HG03060 (cell line): ENCODE data around the gene KANSL1.
"Not testable (repeated sequence)": the region's sequence is repeated elsewhere in the genome, so short reads cannot be mapped to it uniquely, and the experiment has no call there.

Experiments used
- ATAC-seq: cut with Tn5 transposase; IDR thresholded peaks from one replicate; pipeline ENCODE4 v1.9.1; 2021; ENCODE audit warnings: low read depth, moderate number of reproducible peaks; ENCODE audit not compliant: unreplicated experiment

Gene KANSL1

GRCh38 chr17:46006082-46006481 is 187.1 kb downstream of the KANSL1 start:
- ATAC-seq: not testable (repeated sequence)

GRCh38 chr17:46003907-46004748 is 189.1 kb downstream of the KANSL1 start:
- ATAC-seq: no peak

GRCh38 chr17:46002973-46003316 is 190.3 kb downstream of the KANSL1 start:
- no peak for ATAC-seq

- no peak for ATAC-seq
Observed at GRCh38 chr17:46002311-46002972, 190.8 kb downstream of the KANSL1 start.

- ATAC-seq: no peak
Observed at GRCh38 chr17:46001390-46002310, 191.6 kb downstream of the KANSL1 start.

GRCh38 chr17:46000757-46001156 is 192.5 kb downstream of the KANSL1 start:
- no peak for ATAC-seq

- no peak for ATAC-seq
Observed at GRCh38 chr17:46000292-46000691, 192.9 kb downstream of the KANSL1 start.

- no peak for ATAC-seq
Observed at GRCh38 chr17:45999900-46000290, 193.3 kb downstream of the KANSL1 start.

- ATAC-seq: no peak
Observed at GRCh38 chr17:45998987-45999899, 194.0 kb downstream of the KANSL1 start, which contains the start of gene STH. TSS of gene STH (plus strand) at chr17:45999250. CDS start at chr17:45999280, 30 bp downstream.

- ATAC-seq: no peak
Observed at GRCh38 chr17:45997624-45998023, 195.6 kb downstream of the KANSL1 start.

- no peak for ATAC-seq
Observed at GRCh38 chr17:45997166-45997565, 196.1 kb downstream of the KANSL1 start.

GRCh38 chr17:45996282-45996937 is 196.8 kb downstream of the KANSL1 start:
- no peak for ATAC-seq

GRCh38 chr17:45995627-45996270 is 197.5 kb downstream of the KANSL1 start:
- ATAC-seq: no peak

- no peak for ATAC-seq
Observed at GRCh38 chr17:45994987-45995386, 198.2 kb downstream of the KANSL1 start.

- ATAC-seq: no peak
Observed at GRCh38 chr17:45993962-45994627, 199.1 kb downstream of the KANSL1 start.

- ATAC-seq: no peak
Observed at GRCh38 chr17:45992904-45993303, 200.3 kb downstream of the KANSL1 start.

GRCh38 chr17:45992175-45992574 is 201.1 kb downstream of the KANSL1 start:
- no peak for ATAC-seq

- no peak for ATAC-seq
Observed at GRCh38 chr17:45991341-45991740, 201.9 kb downstream of the KANSL1 start.
